Stimulated activated CD8-positive, alpha-beta memory T cell treated with anti-CD3 and anti-CD28 coated beads, Interleukin-12 subunit alpha, Interleukin-12 subunit beta, amount 100 ng/mL, for 4 hours (primary cell): Measurements from ENCODE around the gene RGS11.

Experiments used
- DNase-seq: peaks from one replicate; pipeline ENCODE4 v3.0.0-alpha.2; 2020; ENCODE audit warnings: low read depth

RGS11 gene

GRCh38 chr16:275786-276232 lies at the start of gene RGS11:
TSS of gene RGS11 (minus strand) at chr16:275944. CDS start at chr16:275911, 33 bp downstream.
- no peak for DNase-seq

GRCh38 chr16:324451-325334 lies 48.9 kb upstream of the RGS11 start:
- DNase-seq: peak; percentile 48

DNA sequence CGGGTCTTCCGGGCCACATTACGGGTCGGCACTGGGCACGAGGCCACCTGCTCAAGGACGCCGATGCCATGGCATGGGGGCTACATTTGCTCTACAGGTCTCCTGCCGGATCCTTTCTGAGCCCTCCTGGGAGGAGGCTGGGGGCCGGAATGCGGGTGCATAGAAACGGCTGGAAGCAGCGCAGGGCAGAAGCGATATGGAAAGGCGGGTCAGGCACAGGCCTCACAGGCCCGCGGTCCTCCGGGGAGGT lies 48.4 kb upstream of the RGS11 start:
- DNase-seq: no peak

GRCh38 chr16:322476-323143 lies 46.9 kb upstream of the RGS11 start:
- no peak for DNase-seq

DNA sequence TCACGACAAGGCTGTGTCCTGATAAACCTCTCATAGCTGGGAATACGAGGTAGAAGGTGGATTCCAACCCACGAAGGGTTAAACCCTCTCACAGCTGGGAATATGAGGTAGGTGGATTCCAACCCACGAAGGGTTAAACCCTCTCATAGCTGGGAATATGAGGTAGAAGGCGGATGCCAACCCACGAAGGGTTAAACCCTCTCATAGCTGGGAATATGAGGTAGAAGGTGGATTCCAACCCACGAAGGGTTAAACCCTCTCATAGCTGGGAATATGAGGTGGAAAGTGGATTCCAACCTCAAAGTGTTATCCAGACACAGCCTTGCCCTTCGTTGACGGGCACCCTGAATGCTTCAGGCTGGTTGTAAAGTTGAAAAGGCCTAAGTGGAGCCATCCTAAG lies 45.8 kb upstream of the RGS11 start:
- DNase-seq: no peak

- DNase-seq: no peak
These were observed 44.5 kb upstream of the RGS11 start for GRCh38 chr16:320206-320605.

- no peak for DNase-seq
These were observed 42.9 kb upstream of the RGS11 start for GRCh38 chr16:318628-319027.

DNA sequence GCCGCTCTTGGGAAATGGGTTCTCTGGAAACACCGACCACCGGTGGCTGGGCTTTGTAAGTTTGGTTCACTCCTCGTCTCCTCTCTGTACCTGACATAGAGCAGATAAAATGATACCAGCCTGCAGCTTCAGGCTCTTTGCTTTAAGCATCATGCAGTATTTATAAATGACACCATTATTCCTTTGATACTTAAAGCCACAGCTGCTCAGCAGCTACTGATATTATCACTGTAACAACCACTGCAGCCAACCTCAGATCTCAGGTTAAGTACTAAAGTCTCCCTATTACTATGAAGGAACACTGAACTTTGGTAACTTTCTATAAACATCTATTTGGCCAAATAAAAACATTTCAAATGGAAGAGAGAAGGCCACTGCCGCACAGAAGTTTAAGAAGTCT lies 41.8 kb upstream of the RGS11 start:
- DNase-seq: no peak

DNA sequence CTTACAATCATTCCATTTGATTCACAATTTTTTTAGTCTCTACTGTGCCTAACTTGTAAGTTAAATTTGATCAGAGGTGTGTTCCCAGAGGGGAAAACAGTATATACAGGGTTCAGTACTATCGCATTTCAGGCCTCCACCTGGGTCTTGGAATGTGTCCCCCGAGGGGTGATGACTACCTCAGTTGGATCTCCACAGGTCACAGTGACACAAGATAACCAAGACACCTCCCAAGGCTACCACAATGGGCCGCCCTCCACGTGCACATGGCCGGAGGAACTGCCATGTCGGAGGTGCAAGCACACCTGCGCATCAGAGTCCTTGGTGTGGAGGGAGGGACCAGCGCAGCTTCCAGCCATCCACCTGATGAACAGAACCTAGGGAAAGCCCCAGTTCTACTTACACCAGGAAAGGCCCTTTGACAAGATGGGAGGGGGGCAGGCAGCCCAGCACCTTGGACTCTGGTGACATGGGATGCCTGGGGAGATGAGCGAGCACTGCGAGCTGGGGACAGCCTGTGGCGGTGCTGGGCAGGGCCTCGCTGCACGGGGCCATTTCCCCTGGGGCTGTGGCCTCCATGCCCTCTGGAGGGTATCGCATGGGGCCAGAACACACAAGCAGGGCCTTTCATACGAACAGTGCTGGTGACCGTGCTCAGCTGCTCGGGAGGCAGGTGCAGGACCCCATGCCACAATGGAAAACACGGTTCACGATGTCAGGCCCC lies 41.2 kb upstream of the RGS11 start:
- no peak for DNase-seq

GRCh38 chr16:314795-315299 lies 39.1 kb upstream of the RGS11 start:
- no peak for DNase-seq

- no peak for DNase-seq
These were observed 38.6 kb upstream of the RGS11 start for GRCh38 chr16:314351-314750.

DNA sequence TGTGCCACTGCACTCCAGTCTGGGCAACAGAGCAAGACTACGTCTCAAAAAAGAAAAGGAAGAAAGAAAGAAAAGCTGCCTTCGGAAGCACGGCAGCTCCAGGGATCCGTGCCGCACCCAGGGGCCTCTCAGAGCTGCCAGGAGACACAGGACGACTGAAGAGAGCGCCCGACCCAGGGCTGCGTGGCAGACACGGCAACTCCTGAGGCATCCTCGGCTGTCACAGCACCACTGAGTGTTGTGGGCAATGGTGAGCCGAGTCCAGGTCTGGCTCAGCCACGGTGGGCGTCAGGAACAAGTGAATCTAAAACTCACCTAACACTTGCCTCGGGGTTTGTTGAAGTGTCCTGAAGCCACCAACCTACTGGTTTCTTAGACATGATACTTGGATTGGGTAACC lies 36.0 kb upstream of the RGS11 start:
- no peak for DNase-seq

GRCh38 chr16:309476-309875 lies 33.7 kb upstream of the RGS11 start:
- no peak for DNase-seq

GRCh38 chr16:307691-308312 lies 32.1 kb upstream of the RGS11 start:
- DNase-seq: no peak

DNA sequence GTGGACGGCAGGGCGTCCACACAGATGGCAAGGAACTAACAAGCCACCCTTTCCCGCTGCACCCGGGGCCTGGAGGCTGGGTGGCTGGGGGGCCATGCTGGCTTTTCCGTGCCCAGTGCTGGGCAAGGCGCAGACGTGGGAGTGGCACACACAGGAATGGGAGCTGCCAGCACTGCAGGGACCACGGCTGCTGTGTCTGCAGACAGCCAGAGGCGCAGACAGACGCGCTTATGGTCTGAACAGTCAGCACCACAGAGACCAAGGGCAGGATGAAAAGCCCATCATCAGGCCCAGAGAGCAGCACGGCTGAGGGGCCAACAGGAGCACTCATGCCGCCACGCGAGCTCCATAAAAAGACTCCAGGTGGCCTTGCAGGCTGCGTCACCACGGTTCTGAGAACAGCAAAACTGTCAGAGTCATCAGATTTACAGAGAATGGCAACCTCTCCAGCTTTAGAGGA lies 31.2 kb upstream of the RGS11 start:
- DNase-seq: no peak

DNA sequence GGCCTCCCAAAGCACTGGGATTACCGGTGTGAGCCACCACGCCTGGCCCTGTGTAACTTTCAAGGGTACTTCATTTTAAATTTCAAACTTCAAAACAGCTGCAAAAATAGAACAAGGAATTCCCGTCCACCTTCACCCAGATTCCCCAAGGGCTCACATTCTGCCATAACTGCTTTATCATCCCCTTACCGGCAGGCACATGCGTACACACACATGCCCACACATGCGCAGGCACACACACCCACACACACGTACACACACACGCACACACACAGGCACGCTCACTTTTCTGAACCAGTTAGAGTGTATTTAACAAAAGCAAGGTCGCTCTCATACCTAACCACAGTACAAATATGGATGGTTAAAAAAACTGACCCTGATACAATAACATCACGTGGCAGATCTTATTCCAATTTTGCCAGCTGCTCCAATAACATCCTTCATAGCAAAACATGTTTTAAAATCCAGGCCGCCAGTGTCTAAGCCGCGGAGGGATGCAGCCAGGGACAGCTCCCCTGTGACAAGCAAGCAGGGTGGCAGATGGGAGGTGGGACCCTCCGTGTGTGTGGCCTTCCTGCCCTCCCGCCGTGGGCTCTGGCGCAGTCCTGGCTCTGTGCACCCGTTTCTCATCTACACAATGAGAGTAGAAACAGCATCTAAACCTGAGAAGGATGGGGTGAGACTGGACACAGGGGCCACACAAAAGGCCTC lies 30.3 kb upstream of the RGS11 start:
- no peak for DNase-seq

- DNase-seq: no peak
These were observed 28.2 kb upstream of the RGS11 start for GRCh38 chr16:303760-304505.

GRCh38 chr16:301950-302349 lies 26.2 kb upstream of the RGS11 start:
- DNase-seq: no peak

DNA sequence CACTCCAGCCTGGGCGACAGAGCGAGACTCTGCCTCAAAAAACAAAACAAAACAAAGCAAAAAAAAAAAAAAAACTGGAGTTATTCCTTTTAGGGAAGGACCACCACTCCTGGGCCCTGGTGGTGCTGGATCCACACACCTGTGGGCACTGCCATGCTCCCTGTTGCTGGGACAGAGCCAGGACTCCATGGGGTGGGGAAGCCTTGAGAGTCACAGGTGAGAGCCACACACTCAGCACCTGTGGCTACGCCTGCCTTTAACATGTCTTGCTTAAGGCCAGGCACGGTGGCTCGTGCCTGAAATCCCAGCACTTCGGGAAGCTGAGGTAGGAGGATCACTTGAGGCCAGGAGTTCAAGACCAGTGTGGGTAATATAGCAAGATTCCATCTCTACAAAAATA lies 25.5 kb upstream of the RGS11 start:
- no peak for DNase-seq

GRCh38 chr16:297832-298231 lies 22.1 kb upstream of the RGS11 start:
- DNase-seq: no peak
